Loucy (cell line): ENCODE measurements around the gene ME3.

Source experiments
- H2AFZ ChIP-seq: fragments of 200-600 bp; sonication (generic); 2 replicates; pipeline ENCODE4 v1.6.0; 2016; ENCODE audit warnings: antibody characterized with exemption, mild to moderate bottlenecking, low read length, moderate library complexity
- H3F3A ChIP-seq: fragments of 200-600 bp; 2 replicates; pipeline ENCODE4 v1.6.0; 2016; ENCODE audit warnings: antibody characterized with exemption, low read depth, mild to moderate bottlenecking
- H3K27me3 ChIP-seq: fragments of 200-600 bp; sonication (generic); 2 replicates; pipeline ENCODE4 v1.6.1; 2014; ENCODE audit warnings: low read length, mild to moderate bottlenecking; ENCODE audit not compliant: insufficient read depth, poor library complexity, severe bottlenecking
- H3K36me3 ChIP-seq: fragments of 200-600 bp; sonication (generic); 2 replicates; pipeline ENCODE4 v1.6.1; 2016; ENCODE audit warnings: low read length; ENCODE audit not compliant: insufficient read depth
- H3K4me1 ChIP-seq: fragments of 200-600 bp; sonication (generic); 2 replicates; pipeline ENCODE4 v1.5.1; 2014; ENCODE audit warnings: low read length, mild to moderate bottlenecking; ENCODE audit not compliant: insufficient read depth, poor library complexity, severe bottlenecking
- H3K4me2 ChIP-seq: fragments of 200-600 bp; sonication (generic); 2 replicates; pipeline ENCODE4 v1.6.0; 2014; ENCODE audit warnings: antibody characterized with exemption, low read length, low read depth, mild to moderate bottlenecking; ENCODE audit not compliant: poor library complexity, severe bottlenecking
- H3K4me3 ChIP-seq: fragments of 200-600 bp; sonication (generic); 2 replicates; pipeline ENCODE4 v1.5.1; 2014; ENCODE audit warnings: low read length, mild to moderate bottlenecking, mixed read lengths; ENCODE audit not compliant: poor library complexity, severe bottlenecking
- H3K79me2 ChIP-seq: fragments of 200-600 bp; sonication (generic); 2 replicates; pipeline ENCODE4 v1.6.1; 2014; ENCODE audit warnings: low read length; ENCODE audit not compliant: insufficient read depth
- H3K9ac ChIP-seq: fragments of 200-600 bp; sonication (generic); 2 replicates; pipeline ENCODE4 v1.6.0; 2014; ENCODE audit warnings: mild to moderate bottlenecking, low read depth, low read length, moderate library complexity; ENCODE audit not compliant: poor library complexity, severe bottlenecking
- H3K9me2 ChIP-seq: fragments of 200-600 bp; sonication (generic); replicated peaks from 2 replicates; pipeline ENCODE4 v1.6.1; 2016; ENCODE audit warnings: low read depth, low read length, mixed read lengths
- H3K9me3 ChIP-seq: fragments of 200-600 bp; sonication (generic); 2 replicates; pipeline ENCODE4 v1.6.1; 2014; ENCODE audit warnings: mild to moderate bottlenecking, antibody characterized with exemption, low read length, low read depth; ENCODE audit not compliant: insufficient read depth
- H4K20me1 ChIP-seq: fragments of 200-600 bp; sonication (generic); 2 replicates; pipeline ENCODE4 v1.6.0; 2014; ENCODE audit warnings: antibody characterized with exemption, low read length, mild to moderate bottlenecking; ENCODE audit not compliant: insufficient read depth, poor library complexity, severe bottlenecking
- EZH2phosphoT487 ChIP-seq: fragments of 200-600 bp; IDR thresholded peaks from 2 replicates; pipeline ENCODE4 v1.6.1; 2018; ENCODE audit warnings: antibody characterized with exemption, mild to moderate bottlenecking, moderate library complexity, borderline replicate concordance
- TF ChIP-seq, protein P1 (sequence below): fragments of 200-600 bp; sonication (generic); conservative IDR thresholded peaks from 2 replicates; pipeline ENCODE4 v1.5.1; 2014; ENCODE audit warnings: mild to moderate bottlenecking, antibody characterized with exemption, low read length

ME3 gene

DNA sequence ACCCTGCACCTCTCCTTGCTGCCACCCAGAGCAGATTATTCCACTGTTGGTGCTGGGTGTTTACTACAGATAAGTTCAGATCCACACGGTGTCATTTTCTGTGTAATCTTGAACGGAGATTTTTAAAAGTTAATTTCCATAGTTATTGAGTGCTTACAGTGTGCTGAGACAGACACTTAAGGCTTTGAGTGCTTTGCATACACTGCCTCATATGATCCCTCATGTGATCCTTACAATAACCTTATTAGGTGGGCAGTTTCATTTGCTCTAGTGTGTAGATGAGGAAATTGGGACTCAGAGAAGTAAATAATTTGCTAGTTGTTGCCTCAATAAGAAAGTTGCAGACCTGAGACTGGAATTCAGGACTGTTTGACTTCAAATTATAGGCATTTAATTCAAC, 32.3 kb upstream of the ME3 start:
- Histone ChIP-seq H3K27me3 (no peaks in the 10 kb centered on the region), H3K4me3 (no peak overlapping the region), H4K20me1 (no peaks in the 10 kb centered on the region), H3K79me2 (no peaks in the 10 kb centered on the region), H2AFZ (no peak overlapping the region), H3K9ac (no peak overlapping the region), H3F3A (no peaks in the 10 kb centered on the region), H3K36me3 (no peaks in the 10 kb centered on the region), H3K9me3 (no peaks in the 10 kb centered on the region), H3K4me1 (no peaks in the 10 kb centered on the region), H3K4me2 (no peak overlapping the region), H3K9me2 (no peaks in the 10 kb centered on the region)
- no peak for TF ChIP-seq EZH2phosphoT487
- TF ChIP-seq, protein P1, sequence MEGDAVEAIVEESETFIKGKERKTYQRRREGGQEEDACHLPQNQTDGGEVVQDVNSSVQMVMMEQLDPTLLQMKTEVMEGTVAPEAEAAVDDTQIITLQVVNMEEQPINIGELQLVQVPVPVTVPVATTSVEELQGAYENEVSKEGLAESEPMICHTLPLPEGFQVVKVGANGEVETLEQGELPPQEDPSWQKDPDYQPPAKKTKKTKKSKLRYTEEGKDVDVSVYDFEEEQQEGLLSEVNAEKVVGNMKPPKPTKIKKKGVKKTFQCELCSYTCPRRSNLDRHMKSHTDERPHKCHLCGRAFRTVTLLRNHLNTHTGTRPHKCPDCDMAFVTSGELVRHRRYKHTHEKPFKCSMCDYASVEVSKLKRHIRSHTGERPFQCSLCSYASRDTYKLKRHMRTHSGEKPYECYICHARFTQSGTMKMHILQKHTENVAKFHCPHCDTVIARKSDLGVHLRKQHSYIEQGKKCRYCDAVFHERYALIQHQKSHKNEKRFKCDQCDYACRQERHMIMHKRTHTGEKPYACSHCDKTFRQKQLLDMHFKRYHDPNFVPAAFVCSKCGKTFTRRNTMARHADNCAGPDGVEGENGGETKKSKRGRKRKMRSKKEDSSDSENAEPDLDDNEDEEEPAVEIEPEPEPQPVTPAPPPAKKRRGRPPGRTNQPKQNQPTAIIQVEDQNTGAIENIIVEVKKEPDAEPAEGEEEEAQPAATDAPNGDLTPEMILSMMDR: no peak

DNA sequence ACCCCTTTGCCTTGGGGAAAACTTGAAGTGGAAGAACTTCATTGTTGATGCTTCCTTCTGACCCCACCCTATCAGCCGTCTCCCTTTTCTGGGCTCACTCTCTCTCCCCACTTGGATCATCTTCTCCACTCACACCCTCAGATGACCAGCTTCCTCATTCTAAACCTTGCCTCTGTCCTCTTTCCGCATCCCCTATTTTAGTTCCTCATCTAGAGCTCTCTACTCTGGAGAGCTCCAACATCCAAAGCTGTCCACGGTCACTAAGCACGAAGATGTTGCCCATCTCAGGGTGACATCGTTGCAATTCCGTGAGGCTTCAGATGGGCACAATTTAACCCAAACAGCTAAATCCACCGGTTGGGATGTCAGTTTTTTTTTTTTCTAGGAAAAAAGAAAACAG, 31.6 kb upstream of the ME3 start:
- Histone ChIP-seq H3K27me3 (no peaks in the 10 kb centered on the region), H2AFZ (no peak overlapping the region), H3K9ac (no peak overlapping the region), H3K4me1 (no peaks in the 10 kb centered on the region), H3K79me2 (no peaks in the 10 kb centered on the region), H4K20me1 (no peaks in the 10 kb centered on the region), H3K9me3 (no peaks in the 10 kb centered on the region), H3K9me2 (no peaks in the 10 kb centered on the region), H3K4me2 (no peak overlapping the region), H3F3A (no peaks in the 10 kb centered on the region), H3K4me3 (no peak overlapping the region), H3K36me3 (no peaks in the 10 kb centered on the region)
- no peak for TF ChIP-seq EZH2phosphoT487
- TF ChIP-seq, protein P1: no peak

DNA sequence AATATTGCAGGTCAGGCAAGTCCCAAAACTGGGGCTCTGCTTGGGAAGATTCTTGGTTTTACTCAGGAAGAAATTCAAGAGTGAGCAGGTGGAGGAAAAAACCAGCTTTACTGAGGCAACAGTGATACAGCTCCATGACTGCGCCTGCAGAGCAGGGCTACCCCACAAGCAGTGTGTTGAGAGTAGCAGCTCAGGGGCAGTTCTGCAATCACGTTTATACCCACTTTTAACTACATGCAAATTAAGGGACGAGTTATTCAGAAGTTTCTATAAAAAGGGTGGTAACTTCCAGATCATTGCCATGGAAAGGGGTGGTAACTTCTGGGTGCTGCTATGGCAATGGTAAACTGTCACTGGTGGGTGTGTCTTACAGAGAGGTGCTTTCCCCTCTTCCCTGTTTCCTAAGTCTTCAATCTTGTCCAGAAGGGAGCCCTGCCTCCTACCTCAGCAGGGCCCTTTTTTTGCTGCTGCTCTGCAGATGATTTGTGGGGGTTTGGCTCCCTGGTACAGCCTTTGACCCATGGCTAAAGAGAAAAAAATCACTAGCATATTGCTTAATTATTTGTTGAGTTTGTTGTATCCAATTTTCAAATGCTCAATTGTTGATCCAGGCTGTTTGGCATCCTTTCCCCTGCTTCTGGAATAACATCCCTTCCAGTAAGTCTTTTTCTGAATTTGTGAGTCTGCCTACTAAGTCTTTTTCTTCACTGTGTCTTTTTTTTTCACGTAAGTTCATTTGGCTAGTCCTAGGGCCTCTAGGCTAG, 30.0 kb upstream of the ME3 start:
- H3K27me3 ChIP-seq: no peaks in the 10 kb centered on the region
- TF ChIP-seq, protein P1: no peak
- no peak for TF ChIP-seq EZH2phosphoT487
- H4K20me1 ChIP-seq: no peaks in the 10 kb centered on the region

More for the DNA sequence above, 30.0 kb upstream of the ME3 start:
- H3K79me2 ChIP-seq: no peaks in the 10 kb centered on the region
- H3K4me3 ChIP-seq: no peak overlapping the region
- no peak overlapping the region for H3K9ac ChIP-seq
- no peaks in the 10 kb centered on the region for H3K36me3 ChIP-seq
- no peak overlapping the region for H3K4me2 ChIP-seq
- H3K9me3 ChIP-seq: no peaks in the 10 kb centered on the region
- H3K4me1 ChIP-seq: no peaks in the 10 kb centered on the region
- no peak overlapping the region for H2AFZ ChIP-seq
- no peaks in the 10 kb centered on the region for H3F3A ChIP-seq
- no peaks in the 10 kb centered on the region for H3K9me2 ChIP-seq
